NOMO-1 (cell line): ENCODE data around the gene EYA3.
"Not testable (repeated sequence)": the region's sequence is repeated elsewhere in the genome, so short reads cannot be mapped to it uniquely, and the experiment has no call there.

Experiments used
- DNase-seq, 2 experiments: peaks; one replicate each; lab custom pipeline; 2025; ENCODE audit not compliant: unreplicated experiment in 2 of 2; lab: John Stamatoyannopoulos, UW

The EYA3 gene

DNA sequence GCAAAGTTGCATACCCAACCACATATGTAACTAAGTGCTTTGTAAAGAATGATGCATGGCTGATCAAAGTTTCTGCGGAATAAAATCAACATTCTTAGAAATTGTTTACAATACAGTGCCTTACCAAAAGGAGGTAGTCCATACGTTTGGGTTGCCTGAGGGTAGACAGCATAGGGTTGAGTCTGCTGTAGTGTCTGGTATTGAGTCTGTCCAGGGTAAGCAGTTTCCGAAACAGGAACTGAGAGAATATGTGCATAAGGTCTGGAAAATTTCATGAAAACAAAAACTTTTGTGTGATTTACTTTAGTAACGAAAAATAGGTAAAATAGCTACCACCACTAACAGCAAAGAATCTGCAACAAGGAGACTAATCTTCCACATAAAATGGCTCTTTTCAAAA, 53.0 kb downstream of the EYA3 start:
- DNase-seq = no peak

DNA sequence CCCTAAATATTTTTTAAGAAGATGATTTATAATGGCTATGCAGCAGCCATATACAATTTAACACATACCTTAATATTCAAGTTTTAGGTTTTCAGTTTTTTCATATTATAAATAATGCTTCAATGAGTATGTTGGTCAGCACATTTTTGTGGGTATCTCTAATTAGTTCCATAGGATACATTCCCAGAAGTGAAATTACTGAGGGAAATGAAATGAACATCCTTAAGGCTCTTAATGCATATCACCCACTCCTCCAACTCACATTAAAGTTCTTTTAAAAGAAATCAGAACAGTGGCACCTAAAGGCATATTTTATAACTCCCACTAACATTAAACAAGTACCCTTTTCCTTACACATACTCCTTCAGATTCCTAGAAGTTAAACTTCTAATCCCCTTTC, 56.1 kb downstream of the EYA3 start:
- DNase-seq = no peak

DNA sequence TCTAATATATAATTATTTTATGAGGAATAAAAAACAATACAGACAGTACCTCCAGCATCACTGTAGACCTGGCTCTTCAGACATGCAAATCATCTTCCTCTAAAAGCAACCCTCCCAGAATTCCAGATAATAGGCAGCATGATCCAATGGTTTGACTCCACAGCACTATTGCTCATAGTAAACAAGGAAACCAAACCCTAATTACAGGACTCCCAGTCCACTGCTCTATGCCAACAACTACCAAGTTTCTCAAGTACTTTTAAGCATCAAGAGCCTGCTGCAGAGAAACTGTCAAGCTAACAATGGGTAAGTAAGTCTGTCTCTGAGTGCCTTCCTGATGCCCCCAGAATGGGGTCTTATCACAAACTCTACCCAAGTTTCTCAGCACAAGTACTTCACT, 57.2 kb downstream of the EYA3 start:
- no peak for DNase-seq

DNA sequence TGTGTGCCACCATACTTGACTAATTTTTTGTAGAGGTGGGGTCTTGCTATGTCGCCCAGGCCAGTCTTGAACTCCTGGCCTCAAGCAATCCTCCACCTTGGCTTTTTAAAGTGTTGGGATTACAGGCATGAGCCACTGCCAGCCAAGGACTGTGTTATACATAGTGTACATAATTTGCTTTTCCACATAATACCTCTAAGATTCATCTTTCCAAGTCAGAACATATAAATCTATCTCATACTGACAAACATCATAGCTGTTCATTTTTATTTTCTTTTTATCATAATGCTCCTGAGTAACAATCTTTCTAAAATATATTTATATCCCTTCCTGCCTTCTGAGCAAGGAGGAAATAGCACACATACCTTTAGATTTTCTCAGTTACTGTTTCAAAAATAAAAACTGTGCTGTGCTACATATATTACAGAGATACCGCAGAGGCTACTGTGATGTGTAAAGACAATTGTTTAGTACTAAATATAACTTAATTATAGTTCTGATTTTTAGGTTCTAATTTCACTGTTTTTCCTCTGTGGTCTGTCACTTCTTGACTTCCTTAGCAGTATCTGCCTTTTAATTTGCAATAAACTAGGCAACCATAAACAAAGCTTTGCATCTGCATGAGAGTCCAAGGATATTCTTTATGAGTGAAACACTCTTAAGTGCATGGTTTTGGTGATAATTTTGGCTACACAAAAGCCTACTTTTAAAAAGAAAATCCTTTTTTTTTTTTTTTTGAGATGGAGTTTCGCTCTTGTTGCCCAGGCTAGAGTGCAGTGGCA, 59.3 kb downstream of the EYA3 start:
- no peak for DNase-seq

DNA sequence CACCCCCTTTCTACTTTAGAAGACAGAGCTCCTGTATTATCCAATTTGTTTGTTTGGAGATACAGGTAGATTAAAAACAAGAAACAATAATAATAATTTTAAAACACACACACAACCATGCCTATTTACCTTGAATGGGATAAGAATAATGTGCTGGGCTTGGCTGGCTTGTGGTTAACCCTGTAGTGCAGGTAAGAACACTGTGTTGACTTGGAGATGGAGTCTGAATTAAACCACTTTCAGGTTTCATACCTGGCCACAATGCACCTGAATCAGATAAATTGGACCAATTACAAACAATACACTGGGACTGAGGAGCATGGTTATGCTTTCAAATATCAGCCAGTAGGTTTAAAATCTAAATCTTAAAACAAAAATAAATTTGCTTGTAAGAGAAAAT, 60.8 kb downstream of the EYA3 start:
- DNase-seq = no peak

DNA sequence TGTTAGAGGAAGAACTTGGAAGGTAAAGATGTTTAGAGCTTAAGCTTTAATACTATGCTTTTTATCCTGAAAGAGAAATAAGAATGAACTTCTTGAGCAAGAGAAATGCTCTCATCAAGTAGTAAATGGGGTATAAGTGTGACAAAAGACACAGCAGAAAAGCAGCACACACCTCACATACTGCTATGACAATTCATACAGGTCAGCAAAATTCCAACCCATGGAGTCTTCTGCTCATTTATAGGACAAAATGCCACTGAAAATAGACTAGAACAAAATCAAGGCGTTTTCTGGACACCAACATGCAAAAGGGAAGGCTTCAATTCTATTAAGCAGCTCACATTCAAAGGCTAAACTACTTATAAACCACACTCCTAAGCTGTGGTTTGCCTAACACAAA, 61.2 kb downstream of the EYA3 start:
- no peak for DNase-seq

DNA sequence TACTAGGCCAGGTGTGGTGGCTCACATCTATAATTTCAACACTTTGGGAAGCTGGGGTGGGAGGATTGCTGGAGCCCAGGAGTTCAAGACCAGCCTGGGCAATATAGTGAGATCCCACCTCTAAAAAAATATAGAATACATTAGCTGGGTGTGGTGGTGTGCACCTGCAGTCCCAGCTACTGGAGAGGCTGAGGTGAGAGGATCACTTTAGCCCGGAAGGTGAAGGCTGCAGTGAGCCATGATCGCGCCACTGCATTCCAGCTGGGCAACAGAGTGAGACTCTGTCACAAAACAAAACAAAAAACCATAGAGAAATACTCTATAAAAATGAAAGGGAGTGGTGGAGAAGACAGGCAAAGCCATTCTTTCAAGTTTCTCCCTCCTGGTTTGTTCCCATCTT, 62.1 kb downstream of the EYA3 start:
- no peak for DNase-seq

DNA sequence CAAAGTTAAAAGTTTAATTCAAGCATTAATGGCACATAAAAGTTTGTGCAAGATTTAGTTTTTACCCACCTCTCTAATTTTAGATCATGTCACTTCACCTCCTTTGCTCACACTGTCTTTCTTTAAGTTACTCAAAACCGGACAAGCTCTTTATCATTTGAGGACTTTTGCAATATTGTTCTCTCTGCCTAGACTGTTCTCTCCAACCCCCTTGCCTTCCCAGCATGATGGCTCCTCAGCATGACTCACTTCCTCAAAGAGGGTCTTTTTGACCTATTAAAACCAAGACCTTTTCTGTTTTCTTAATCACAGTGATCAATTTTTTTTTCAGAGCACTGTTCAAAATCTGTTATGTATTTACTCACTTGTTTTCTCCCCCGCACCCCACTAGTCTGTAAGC, 67.3 kb downstream of the EYA3 start:
- peak in 1 of 2 experiments; percentile 21 for DNase-seq

DNA sequence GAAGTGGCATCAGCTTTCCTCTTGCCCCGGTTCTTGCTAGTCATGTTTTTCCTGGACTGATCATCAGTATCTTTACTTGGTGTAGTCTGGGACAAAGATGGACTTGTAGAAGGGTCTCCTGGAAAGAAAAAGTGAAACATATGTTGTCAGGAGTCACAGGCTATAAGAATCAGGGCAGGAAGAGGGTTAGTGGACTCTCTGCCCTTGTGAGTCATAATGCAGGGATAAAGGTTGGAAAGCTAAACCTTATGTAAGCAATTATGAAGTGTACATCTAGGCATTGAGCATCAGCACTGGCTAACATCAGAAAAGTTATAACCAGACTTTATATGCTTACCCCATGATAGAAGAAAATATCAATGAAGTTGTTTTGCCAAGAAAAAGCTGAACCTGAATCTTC, 77.4 kb downstream of the EYA3 start:
- no peak for DNase-seq

DNA sequence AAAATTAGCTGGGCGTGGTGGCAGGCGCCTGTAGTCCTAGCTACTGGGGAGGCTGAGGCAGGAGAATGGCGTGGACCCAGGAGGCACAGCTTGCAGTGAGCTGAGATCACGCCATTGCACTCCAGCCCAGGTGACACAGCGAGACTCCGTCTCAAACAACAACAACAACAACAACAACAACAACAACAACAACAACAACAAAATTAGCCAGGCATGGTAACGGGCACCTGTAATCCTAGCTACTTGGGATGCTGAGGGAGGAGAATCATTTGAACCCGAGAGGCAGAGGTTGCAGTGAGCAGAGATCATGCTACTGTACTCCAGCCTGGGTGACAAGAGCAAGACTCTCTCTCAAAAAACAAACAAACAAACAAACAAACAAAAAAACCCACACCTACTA, 85.3 kb downstream of the EYA3 start:
- DNase-seq = not testable (repeated sequence)

DNA sequence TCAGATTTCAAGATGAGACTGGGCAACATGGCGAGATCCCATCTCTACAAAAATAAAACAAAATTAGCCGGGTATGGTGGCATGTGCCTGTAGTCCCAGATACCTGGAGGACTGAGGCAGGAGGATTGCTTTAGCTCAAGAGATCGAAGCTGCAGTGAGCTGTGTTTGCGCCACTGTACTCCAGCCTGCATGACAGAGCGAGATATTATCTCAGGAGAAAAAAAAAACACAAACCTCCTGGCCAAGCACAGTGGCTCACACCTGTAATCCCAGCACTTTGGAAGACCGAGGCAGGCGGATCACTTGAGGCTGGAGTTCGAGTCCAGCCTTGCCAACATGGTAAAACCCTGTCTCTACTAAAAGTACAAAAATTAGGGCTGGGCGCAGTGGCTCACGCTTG, 85.8 kb downstream of the EYA3 start:
- no peak for DNase-seq

DNA sequence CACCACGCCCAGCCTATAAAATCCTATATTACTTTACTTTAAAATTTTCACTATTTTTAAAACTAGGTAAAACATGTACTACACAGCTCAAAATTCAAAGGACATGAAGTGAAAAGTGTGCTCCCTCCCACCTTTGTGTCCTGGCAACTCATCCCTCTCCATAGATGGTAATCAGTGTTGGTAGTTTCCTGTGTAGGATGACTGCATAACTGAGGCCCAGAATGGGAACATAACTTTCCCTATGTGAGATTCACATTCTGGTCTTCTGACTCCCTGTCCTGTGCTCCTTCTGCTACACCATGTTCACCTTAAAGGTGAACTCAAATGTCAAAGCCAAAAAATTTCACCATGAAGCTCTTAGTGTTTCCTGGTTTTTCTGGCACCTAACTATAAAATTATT, 89.4 kb downstream of the EYA3 start:
- DNase-seq = no peak

DNA sequence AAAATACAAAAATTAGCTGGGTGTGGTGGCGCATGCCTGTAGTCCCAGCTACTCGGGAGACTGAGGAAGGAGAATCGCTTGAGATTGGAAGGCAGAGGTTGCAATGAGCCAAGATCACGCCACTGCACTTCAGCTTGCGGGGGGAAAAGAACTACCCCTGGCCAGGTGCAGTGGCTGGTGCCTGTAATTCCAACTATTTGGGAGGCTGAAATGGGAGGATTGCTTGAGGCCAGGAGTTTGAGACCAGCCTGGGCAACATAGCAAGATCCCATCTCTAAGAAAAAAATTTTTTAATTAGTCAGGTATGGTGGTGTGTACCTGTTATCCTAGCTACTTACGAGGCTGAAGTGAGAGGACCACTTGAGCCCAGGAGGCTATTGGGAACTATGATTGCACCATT, 93.9 kb downstream of the EYA3 start:
- not testable (repeated sequence) for DNase-seq

DNA sequence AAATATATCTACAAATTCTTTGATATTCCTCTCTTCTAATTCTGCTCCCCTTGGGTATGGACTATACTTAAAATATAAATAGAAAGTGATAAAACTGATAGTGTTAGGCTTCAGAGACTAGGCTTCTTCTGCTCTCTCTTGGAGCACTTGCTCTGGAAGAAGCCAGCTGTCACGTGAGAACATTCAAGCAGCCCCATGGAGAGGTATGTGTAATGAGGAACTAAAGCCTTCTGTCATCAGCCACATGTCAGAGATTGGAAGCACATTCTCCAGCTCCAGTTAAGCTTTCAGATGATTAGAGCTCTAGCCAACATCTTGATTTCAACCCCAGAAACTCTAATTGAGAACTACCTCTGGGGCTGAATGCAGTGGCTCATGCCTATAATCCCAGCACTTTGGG, 94.3 kb downstream of the EYA3 start:
- DNase-seq = no peak

DNA sequence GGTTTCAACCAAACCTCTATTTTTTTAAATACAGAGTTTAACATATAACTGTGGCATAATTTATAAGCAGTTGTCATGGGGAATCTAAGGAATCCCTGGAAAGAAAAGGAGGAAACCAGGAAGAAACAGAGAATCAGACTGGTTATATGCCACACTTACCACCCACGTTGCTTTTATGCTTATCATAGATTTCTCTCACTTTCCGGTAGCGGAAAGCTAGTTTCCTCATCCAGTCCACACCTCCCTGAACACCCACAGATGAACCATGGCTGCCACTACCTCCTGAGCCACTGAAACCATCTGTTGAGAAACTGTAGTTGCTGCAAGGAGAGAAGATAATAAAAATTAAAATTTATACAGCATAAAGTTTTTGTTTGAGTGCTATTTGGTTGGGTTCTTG, 95.2 kb downstream of the EYA3 start:
- DNase-seq = no peak

DNA sequence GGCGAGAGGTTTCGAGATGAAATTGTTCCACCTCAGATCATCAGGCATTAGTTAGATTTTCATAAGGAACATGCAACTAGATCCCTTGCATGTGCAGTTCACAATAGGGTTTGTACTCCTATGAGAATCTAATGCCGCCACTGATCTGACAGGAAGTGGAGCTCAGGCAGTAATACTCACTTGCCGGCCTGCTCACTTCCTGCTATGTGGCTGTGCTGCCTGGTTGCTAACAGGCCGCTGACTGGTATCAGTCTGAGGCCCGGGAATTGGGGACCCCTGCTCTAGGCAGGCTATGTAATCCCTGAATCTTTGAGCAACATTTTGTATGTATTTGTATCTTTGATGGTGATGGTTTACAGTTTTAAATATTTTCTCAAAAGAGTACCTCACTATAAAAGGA, 96.1 kb downstream of the EYA3 start:
- DNase-seq = no peak

DNA sequence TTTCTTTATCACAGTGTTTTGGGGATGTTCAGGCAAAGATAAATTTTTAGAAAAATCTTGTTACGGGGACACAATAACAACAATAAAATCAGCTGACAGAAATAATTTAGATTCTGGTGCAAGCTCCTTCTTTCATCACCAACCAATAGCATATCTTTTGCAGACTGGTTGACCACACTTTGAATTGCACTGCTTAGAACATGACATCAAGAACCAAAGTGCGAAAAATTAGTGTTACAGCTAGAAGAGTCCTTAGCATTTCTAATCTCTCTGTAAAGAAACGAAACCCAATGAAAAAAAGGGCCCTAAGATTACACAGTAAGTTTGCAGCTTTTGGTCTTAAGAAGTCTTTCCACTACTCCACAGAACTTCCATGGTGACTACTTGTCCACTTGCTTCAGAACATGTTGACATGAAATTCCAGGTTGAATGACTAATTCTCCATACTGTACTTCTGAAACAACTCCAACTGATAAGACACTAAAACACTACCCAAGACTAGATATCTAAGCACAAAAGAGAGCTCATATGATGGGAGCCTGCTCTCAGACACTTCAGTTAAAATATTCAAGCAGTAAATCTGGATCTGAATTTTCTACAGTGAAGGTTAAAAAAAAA, 97.4 kb downstream of the EYA3 start:
- no peak for DNase-seq

DNA sequence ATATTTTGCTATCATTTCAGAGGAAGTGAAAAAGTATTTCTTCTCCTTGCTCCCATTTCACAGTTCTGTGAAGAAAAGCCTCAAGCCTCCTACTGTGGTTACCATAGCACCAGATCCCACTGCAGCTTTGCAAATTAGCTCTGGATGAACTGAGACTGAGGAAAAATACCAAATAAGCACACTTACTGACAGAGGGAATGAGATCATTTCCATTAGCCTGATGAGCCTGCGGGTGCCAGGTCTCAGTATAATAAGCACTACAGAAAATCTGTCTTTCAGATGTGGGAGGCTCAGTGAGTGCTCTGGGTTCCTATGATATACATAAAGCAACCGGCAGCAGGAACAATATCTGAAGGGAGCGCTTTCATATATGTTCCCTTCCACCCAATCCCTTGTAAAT, 107.3 kb downstream of the EYA3 start:
- DNase-seq = no peak

DNA sequence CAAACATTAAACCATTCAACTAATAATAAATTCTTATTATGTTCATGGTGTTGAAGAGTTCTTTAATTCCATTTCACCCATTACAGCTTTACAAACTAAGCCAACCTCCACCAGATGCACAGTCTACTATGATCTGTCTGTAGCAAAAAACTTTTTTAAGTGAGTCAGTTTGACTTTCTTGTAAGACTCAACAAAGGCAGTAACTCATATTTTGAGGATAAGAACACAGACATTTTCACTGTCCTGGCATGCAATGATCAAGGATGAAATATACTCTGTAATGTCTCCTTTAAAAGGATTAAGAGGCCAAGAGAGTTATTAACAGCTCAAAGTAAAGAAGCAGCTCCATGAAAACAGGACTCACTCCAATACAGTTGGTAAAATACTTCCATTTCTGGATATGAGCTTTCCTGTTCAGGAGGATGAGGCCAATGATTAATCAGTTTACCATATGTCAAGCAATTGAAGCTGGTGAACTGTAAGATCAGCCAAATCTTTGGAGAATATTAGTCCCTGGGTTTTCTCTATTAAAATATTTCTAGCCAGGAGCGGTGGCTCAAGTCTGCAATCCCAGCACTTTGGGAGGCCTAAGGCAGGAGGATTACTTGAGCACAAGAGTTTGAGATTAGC, 108.1 kb downstream of the EYA3 start:
- no peak for DNase-seq

DNA sequence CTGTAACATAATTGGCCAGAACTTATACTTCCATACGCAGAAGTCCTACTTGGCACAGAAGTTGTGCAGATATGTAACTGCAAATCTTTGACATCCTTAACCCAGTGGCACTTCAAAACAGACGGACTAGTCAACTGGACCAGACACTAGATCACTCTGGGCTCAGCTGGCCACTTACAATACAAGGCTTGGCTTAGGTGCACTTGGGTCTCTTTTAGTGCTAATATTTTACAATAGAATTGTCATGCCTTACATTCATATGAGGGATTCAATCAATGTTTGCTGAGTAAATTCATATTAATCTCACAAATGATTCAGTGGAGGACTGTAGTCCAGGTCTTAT, 108.6 kb downstream of the EYA3 start:
- DNase-seq = no peak

DNA sequence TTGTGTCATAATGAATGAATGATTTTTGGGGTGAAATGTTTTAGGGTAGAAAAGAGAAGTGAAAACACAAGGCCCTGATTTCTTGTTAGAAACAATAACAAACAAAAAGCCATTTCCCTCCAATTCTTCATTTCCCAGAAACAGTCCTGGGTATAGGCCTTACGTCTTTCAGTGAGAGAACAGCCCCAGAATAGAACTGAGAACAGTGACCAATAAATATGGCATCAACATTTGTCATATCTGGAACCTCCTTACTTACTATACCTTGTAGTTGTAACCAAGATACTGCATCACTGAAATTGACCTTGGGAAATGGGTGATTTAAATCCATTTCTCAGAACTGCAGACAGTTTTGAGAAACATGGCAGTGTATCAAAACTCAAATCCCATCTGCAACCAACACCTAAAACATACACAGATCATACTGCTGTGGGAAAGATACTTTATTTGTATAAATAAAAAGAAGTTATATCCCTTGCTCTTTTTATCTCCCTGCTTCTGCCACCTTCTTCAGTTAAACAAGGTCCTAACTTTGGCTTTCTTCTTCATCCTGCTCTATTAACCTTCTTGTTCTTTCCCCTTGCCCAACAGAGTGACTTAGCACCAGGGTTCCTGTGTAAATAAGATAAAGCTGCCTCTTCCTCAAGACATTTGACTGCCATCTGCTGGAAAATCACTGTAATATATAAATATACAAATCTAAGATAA, 109.1 kb downstream of the EYA3 start:
- peak; percentile 62 to 89 for DNase-seq

DNA sequence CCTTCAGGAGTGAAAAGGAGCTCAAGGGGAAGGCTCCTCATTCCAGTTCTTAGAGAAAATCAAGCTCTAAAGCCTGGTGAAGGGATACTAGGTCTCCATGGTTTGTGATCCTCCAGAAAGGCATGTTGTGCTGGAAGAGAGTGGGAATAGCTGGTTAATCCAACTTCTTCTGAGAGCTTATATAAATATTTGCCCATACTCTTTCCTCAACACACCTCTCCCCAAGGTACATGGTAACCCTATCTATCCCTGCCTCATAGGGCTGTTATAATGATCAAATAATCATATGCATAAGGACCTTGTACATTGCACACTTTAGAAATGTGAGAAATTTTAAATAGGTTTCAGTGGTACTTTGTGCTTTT, 114.0 kb downstream of the EYA3 start:
- no peak for DNase-seq
